GM23248 (cell line): ENCODE measurements around the gene LYAR.

ENCODE experiments used
- EZH2 ChIP-seq: fragments of 200-600 bp; sonication (generic); IDR thresholded peaks from 2 replicates; pipeline ENCODE4 v1.6.1; 2018; ENCODE audit warnings: antibody characterized with exemption, mild to moderate bottlenecking; ENCODE audit not compliant: insufficient read depth, poor library complexity, severe bottlenecking
- EZH2phosphoT487 ChIP-seq: fragments of 200-600 bp; sonication (generic); IDR thresholded peaks from 2 replicates; pipeline ENCODE4 v1.6.1; 2018; ENCODE audit warnings: antibody characterized with exemption, moderate library complexity, mild to moderate bottlenecking, low read depth; ENCODE audit not compliant: insufficient read depth

DNA sequence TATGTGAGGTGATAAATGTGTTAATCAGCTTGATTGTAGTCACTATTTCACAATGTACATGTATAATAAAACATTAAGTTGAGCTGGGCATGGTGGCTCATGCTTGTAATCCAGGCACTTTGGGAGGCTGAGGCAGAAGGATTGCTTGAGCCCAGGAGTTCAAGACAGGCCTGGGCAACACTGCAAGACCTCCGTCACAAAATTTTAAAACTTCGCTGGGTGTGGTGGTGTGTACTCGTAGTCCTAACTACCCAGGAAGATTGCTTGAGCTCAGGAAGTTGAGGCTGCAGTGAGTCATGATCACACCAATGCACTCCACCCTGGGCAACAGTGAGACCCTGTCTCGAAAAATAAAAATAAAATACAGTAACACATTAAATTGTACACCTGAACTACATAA is 20.1 kb downstream of the LYAR start:
- TF ChIP-seq EZH2phosphoT487, result no peak
- no peak for TF ChIP-seq EZH2
